ENCODE data around the gene A3GALT2.
A peak's percentile ranks its signal among the peaks of the same experiment; 100 is the strongest.

The A3GALT2 gene

DNA sequence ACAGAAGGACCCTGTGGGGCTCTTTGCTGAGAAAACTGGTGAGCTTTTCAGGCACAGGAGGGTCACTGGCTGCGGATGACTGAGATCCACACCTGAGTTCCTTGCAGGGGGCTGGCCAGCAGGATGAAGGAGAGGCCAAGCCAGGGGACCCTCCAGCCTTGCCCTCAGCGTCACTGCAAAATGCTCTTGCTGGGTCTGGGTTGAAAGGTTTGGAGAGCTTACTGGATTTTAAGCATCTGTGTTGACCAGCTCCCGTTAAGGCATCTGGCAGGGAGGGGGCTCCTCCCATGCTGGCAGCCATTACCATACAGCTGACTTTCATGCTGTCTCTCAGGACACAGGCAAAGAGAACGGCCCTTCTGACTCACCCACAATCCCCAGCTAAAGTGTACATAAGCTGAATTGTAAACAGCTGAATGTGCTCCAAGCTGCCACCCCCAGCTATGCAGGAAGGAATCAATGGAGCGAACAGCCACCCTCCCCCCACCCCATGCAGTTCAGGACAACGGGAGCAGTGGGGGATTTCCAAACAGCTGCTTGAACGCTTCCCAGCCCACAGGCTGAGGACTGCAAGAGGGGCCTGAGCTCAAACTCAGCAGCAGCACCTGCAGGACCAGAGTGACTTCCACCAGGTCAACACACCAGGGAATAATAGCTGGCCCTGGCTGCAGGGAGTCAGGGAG is 21.3 kb upstream of the A3GALT2 start:
- H3K27ac ChIP-seq (ENCODE audit: low read depth, low read length, severe bottlenecking): peak overlapping the region; percentile 77
- 29 to 39% methylated on average over 2 to 4 of the region's 7 CpGs for WGBS, 2 experiments (ENCODE audit: insufficient coverage in 2 of 2)
- H3K4me1 ChIP-seq (ENCODE audit: control insufficient read depth, insufficient read depth, low read length, poor library complexity, severe bottlenecking): peaks cover 88% of the 10 kb centered on the region
- H3K9me3 ChIP-seq (ENCODE audit: control insufficient read depth, low read length): no peaks in the 10 kb centered on the region
- H3K4me3 ChIP-seq (ENCODE audit: extremely low read depth, insufficient read depth, low read length, poor library complexity, severe bottlenecking): no peak overlapping the region
- peaks cover 69% of the 10 kb centered on the region for H3K36me3 ChIP-seq (ENCODE audit: control insufficient read depth, insufficient read depth, low read length)

DNA sequence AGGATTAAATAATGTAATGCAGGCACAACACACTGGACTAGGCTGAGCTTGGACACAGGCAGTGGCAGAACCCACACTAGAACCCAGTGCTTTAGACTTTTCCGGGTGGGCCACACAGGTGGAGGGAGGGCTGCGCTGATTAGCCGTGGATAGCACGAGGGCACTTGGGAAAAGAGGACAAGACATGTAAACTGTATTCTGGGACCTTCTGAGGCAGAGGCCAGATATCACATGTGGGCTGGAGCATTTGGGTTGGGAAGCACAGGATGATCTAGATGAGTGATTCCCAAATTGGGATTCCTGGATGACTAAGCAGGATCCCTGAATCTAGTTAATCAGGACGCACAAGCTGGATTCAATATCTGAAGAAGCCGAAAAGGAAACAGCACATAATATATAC is 20.3 kb upstream of the A3GALT2 start:
- Histone ChIP-seq H3K27ac (ENCODE audit: low read depth, low read length, severe bottlenecking) (peak overlapping the region; percentile 19), H3K4me1 (ENCODE audit: control insufficient read depth, insufficient read depth, low read length, poor library complexity, severe bottlenecking) (peaks cover 89% of the 10 kb centered on the region), H3K9me3 (ENCODE audit: control insufficient read depth, low read length) (no peaks in the 10 kb centered on the region), H3K36me3 (ENCODE audit: control insufficient read depth, insufficient read depth, low read length) (peaks cover 72% of the 10 kb centered on the region), H3K4me3 (ENCODE audit: extremely low read depth, insufficient read depth, low read length, poor library complexity, severe bottlenecking) (no peak overlapping the region)
- 91 to 93% methylated on average over 5 of the region's 6 CpGs for WGBS, 2 experiments (ENCODE audit: insufficient coverage in 2 of 2)

DNA sequence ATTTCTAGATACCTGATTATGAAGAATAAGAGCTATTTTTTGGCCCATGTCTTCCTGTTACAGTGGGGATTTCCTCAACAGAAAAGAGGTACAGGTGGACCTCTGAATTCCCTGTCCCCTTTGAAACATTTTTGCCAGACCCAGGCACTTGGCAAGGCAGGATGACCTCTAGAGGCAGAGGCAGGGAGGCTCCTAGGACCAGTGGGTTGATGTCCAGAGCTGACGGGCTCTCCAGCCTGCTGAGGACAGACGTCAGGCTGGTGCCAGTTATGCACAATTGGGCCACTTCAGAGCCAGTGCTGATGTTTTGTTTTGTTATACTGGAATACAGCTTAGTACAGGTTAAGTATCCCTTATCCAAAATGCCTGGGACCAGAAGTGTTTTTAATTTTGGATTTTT is 18.5 kb upstream of the A3GALT2 start:
- no peak overlapping the region for H3K4me3 ChIP-seq (ENCODE audit: extremely low read depth, insufficient read depth, low read length, poor library complexity, severe bottlenecking)
- whole genome bisulfite sequencing, 2 experiments (ENCODE audit: insufficient coverage in 2 of 2): 83 to 100% methylated on average over 1 of the region's 2 CpGs
- H3K27ac ChIP-seq (ENCODE audit: low read depth, low read length, severe bottlenecking): peak overlapping the region; percentile 71
- H3K9me3 ChIP-seq (ENCODE audit: control insufficient read depth, low read length): no peaks in the 10 kb centered on the region
- H3K36me3 ChIP-seq (ENCODE audit: control insufficient read depth, insufficient read depth, low read length): peaks cover 79% of the 10 kb centered on the region
- peaks cover 85% of the 10 kb centered on the region for H3K4me1 ChIP-seq (ENCODE audit: control insufficient read depth, insufficient read depth, low read length, poor library complexity, severe bottlenecking)

DNA sequence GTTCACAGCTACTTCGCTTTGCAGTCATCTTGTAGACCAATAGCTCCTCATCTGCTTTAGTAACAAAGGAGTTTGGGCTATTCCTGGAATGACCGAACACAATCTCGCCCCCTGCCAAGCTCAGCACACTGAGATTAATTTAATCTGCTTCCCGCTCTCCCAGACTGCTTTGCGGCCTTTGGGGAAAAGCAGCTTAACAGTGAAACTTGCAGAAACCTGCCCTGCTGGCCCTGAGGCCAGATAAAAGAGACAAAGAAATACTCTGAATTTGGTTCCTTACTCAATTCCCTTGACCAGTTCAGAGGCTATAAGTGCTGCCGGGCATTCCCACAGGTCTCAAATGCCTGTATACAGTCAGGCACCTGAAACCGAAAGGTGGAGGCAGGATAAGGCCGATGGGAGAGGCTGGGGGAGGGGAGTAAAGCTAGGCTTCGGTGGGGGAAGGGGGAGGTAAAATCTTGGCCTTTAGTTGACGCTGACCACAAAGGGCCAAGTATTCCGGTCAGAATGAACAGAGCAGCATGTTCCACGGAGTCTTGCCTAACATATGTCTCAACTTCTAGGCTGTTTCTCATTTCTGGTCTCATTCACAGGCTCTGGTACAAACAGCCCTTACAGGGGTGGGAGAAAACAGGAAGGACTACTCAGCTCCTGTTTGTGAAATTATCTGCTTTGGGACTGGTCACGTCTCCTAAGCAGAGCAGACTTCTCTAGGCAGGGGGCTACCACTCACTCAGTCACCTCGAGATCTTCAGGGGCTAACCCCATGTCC is 17.7 kb upstream of the A3GALT2 start:
- peaks cover 77% of the 10 kb centered on the region for H3K4me1 ChIP-seq (ENCODE audit: control insufficient read depth, insufficient read depth, low read length, poor library complexity, severe bottlenecking)
- H3K27ac ChIP-seq (ENCODE audit: low read depth, low read length, severe bottlenecking): peak overlapping the region; percentile 71
- H3K4me3 ChIP-seq (ENCODE audit: extremely low read depth, insufficient read depth, low read length, poor library complexity, severe bottlenecking): no peak overlapping the region
- 57 to 59% methylated on average over 11 to 14 of the region's 14 CpGs for WGBS, 2 experiments (ENCODE audit: insufficient coverage in 2 of 2)
- peaks cover 79% of the 10 kb centered on the region for H3K36me3 ChIP-seq (ENCODE audit: control insufficient read depth, insufficient read depth, low read length)
- no peaks in the 10 kb centered on the region for H3K9me3 ChIP-seq (ENCODE audit: control insufficient read depth, low read length)

DNA sequence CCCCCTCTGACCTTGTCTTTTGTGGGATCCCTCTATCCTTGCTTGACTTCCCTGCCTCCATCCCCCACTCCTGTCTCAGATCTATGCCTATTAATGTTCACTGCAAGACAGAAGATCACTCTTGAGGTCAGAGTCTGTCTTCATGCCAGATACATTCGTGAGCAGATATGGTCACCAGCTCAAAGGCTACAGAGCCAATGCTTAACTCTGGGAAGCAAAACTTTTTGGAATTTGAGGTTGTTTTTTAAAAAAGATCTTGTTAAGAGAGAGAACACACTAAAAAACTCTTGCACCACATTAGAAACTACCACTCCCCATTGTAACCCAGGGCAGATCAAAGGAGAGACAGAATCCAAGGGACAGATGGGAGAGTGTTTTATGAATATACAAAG is 17.1 kb upstream of the A3GALT2 start:
- peaks cover 74% of the 10 kb centered on the region for H3K4me1 ChIP-seq (ENCODE audit: control insufficient read depth, insufficient read depth, low read length, poor library complexity, severe bottlenecking)
- peaks cover 79% of the 10 kb centered on the region for H3K36me3 ChIP-seq (ENCODE audit: control insufficient read depth, insufficient read depth, low read length)
- peak overlapping the region; percentile 71 for H3K27ac ChIP-seq (ENCODE audit: low read depth, low read length, severe bottlenecking)
- H3K4me3 ChIP-seq (ENCODE audit: extremely low read depth, insufficient read depth, low read length, poor library complexity, severe bottlenecking): no peak overlapping the region
- 93 to 100% methylated on average over 1 of the region's 1 CpG for WGBS, 2 experiments (ENCODE audit: insufficient coverage in 2 of 2)
- H3K9me3 ChIP-seq (ENCODE audit: control insufficient read depth, low read length): no peaks in the 10 kb centered on the region

DNA sequence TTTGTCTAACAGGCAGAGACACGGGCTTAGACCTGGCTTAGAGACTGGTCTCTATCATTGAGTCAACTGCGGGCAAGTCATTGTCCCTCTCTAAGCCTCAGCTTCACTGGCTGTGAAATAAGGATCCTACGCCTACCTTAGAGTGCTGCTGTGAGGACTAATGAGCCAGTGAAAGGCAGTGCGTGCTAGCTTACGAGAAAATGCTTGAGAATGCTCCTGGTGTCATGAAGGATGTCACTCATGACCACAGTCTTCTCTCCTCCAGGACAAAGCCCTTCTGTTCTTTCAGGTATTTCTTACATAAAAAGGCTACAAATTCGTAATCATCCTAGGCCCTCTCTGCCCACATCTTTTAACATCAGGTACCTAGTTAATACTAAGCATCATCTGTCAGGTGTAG is 16.5 kb upstream of the A3GALT2 start:
- peak overlapping the region; percentile 71 for H3K27ac ChIP-seq (ENCODE audit: low read depth, low read length, severe bottlenecking)

DNA sequence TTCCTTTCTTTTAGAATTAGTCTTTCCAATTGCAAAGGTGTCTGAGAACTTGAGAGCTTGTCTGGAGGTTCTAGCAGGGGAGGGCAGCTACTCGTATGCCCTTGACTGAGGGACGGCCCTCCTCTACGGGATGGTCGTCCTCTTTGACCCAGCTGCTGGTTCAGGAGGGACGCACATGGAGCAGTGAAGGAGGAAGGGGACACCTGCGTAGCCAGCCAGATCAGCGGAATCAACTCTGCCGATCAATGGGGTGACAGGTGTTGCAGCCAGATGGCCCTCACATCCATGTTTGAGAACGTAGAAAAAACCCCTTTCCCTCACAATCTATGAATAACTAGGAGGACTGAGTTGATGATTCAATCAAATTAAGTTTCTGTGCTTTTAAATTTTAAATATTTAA is 15.7 kb upstream of the A3GALT2 start:
- no peaks in the 10 kb centered on the region for H3K9me3 ChIP-seq (ENCODE audit: control insufficient read depth, low read length)
- 70 to 77% methylated on average over 4 to 5 of the region's 9 CpGs for WGBS, 2 experiments (ENCODE audit: insufficient coverage in 2 of 2)
- H3K36me3 ChIP-seq (ENCODE audit: control insufficient read depth, insufficient read depth, low read length): peaks cover 83% of the 10 kb centered on the region
- H3K4me1 ChIP-seq (ENCODE audit: control insufficient read depth, insufficient read depth, low read length, poor library complexity, severe bottlenecking): peaks cover 70% of the 10 kb centered on the region
- no peak overlapping the region for H3K4me3 ChIP-seq (ENCODE audit: extremely low read depth, insufficient read depth, low read length, poor library complexity, severe bottlenecking)
- H3K27ac ChIP-seq (ENCODE audit: low read depth, low read length, severe bottlenecking): no peak overlapping the region

More for the DNA sequence above, 16.5 kb upstream of the A3GALT2 start:
- Histone ChIP-seq H3K4me3 (ENCODE audit: extremely low read depth, insufficient read depth, low read length, poor library complexity, severe bottlenecking) (no peak overlapping the region), H3K4me1 (ENCODE audit: control insufficient read depth, insufficient read depth, low read length, poor library complexity, severe bottlenecking) (peaks cover 75% of the 10 kb centered on the region), H3K36me3 (ENCODE audit: control insufficient read depth, insufficient read depth, low read length) (peaks cover 81% of the 10 kb centered on the region), H3K9me3 (ENCODE audit: control insufficient read depth, low read length) (no peaks in the 10 kb centered on the region)
- WGBS, 2 experiments (ENCODE audit: insufficient coverage in 2 of 2): 73% methylated on average over 5 to 6 of the region's 6 CpGs

DNA sequence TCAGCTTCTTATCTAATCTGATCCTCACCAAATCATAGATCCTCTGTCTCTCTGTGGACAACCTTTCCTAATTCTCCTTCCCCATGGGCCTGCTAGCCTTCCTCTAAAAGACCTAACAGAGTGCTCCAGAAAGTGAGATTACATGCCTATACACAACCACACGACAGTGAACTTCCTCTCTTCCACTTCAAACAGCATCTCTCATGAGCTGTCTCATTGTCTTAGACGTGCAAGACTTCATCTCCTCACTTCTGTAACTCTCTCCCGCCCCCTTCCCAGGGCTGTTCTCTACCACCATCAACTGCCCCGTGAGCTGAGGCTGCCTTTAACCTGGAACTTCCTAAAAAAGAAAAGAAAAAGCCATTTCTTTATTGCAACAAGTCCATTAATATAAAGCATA is 14.1 kb upstream of the A3GALT2 start:
- peaks cover 83% of the 10 kb centered on the region for H3K36me3 ChIP-seq (ENCODE audit: control insufficient read depth, insufficient read depth, low read length)
- no peak overlapping the region for H3K27ac ChIP-seq (ENCODE audit: low read depth, low read length, severe bottlenecking)
- WGBS, 2 experiments (ENCODE audit: insufficient coverage in 2 of 2): 81 to 94% methylated on average over 3 to 4 of the region's 4 CpGs
- no peak overlapping the region for H3K4me3 ChIP-seq (ENCODE audit: extremely low read depth, insufficient read depth, low read length, poor library complexity, severe bottlenecking)
- peaks cover 54% of the 10 kb centered on the region for H3K4me1 ChIP-seq (ENCODE audit: control insufficient read depth, insufficient read depth, low read length, poor library complexity, severe bottlenecking)
- H3K9me3 ChIP-seq (ENCODE audit: control insufficient read depth, low read length): no peaks in the 10 kb centered on the region

DNA sequence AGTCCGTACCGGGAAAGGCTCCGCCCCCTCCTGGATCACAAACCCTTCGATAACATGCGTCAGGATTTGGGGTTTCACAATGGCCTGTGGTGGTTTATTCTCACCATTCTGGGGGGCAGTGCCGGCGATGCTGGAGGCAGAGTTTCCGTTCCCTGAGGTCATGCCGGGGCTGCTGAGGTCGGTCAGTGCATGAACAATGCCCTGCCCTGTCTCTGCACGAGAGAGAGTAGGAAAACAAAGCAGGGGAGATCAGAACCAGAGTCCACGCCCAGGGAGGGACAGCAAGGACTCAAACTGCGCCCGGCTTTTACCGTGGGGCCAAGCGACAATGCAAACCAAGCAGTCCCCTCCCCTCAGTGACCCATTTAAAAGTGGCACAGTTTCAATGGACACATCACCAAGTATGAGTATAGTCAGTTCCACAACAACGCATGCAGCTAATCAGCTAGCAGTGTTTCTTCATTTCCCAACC is 13.2 kb upstream of the A3GALT2 start:
- H3K36me3 ChIP-seq (ENCODE audit: control insufficient read depth, insufficient read depth, low read length): peaks cover 85% of the 10 kb centered on the region
- no peak overlapping the region for H3K4me3 ChIP-seq (ENCODE audit: extremely low read depth, insufficient read depth, low read length, poor library complexity, severe bottlenecking)
- no peaks in the 10 kb centered on the region for H3K9me3 ChIP-seq (ENCODE audit: control insufficient read depth, low read length)
- H3K4me1 ChIP-seq (ENCODE audit: control insufficient read depth, insufficient read depth, low read length, poor library complexity, severe bottlenecking): peaks cover 45% of the 10 kb centered on the region
- WGBS, 2 experiments (ENCODE audit: insufficient coverage in 2 of 2): 90% methylated on average over 13 to 16 of the region's 17 CpGs
- H3K27ac ChIP-seq (ENCODE audit: low read depth, low read length, severe bottlenecking): no peak overlapping the region

DNA sequence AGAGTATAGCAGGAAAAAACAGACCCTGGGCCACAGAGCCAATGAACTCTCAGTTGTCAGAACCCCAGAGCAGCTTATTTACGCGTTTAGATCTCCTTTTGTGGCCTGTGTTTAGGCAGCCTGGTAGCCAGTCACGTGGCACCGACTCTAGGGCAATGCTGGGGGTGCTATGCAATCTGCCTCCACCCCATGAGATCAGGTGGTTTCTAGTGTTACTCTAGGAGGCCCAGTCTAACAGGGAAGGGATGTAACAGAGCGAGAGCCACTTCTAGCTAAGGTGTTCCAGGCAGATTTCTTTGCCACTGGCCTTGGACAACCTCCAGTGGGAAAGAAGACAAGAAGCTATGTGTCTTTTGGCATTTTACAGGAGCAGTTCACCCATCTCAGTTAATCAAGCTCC is 12.0 kb upstream of the A3GALT2 start:
- Histone ChIP-seq H3K4me1 (ENCODE audit: control insufficient read depth, insufficient read depth, low read length, poor library complexity, severe bottlenecking) (peaks cover 33% of the 10 kb centered on the region), H3K27ac (ENCODE audit: low read depth, low read length, severe bottlenecking) (no peak overlapping the region), H3K36me3 (ENCODE audit: control insufficient read depth, insufficient read depth, low read length) (peaks cover 90% of the 10 kb centered on the region), H3K4me3 (ENCODE audit: extremely low read depth, insufficient read depth, low read length, poor library complexity, severe bottlenecking) (no peak overlapping the region), H3K9me3 (ENCODE audit: control insufficient read depth, low read length) (no peaks in the 10 kb centered on the region)
- 96% methylated on average over 5 of the region's 5 CpGs for WGBS, 2 experiments (ENCODE audit: insufficient coverage in 2 of 2)

DNA sequence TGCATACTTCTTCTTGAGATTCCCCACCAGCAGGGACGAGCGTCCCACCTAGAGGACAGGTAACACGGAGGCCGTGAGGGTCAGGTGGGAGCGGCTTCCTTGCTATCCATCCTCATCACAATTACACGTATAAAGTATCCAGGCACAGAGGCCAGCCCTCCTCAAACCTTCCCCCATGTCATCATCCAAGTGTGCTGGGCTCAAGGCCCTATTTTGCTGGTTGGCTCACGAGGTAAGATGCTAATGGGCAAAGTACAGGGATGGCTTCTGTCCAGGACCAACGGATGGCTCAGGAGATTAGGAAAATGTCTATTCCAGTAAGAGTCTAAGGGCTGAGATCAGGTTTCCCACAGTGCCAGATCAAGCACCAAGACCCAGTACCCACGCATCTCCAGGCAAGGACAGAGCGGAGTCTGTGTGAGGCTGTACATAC is 11.5 kb upstream of the A3GALT2 start:
- no peak overlapping the region for H3K27ac ChIP-seq (ENCODE audit: low read depth, low read length, severe bottlenecking)
- no peaks in the 10 kb centered on the region for H3K9me3 ChIP-seq (ENCODE audit: control insufficient read depth, low read length)
- H3K36me3 ChIP-seq (ENCODE audit: control insufficient read depth, insufficient read depth, low read length): peaks cover 90% of the 10 kb centered on the region

More for the DNA sequence above, 11.5 kb upstream of the A3GALT2 start:
- WGBS, 2 experiments (ENCODE audit: insufficient coverage in 2 of 2): 92 to 100% methylated on average over 8 to 9 of the region's 10 CpGs
- Histone ChIP-seq H3K4me1 (ENCODE audit: control insufficient read depth, insufficient read depth, low read length, poor library complexity, severe bottlenecking) (peaks cover 28% of the 10 kb centered on the region), H3K4me3 (ENCODE audit: extremely low read depth, insufficient read depth, low read length, poor library complexity, severe bottlenecking) (no peak overlapping the region)
